BLaER1 treated with 17β-estradiol and CSF1 and Interleukin-3, amounts not matched to agents 10 nM and 100 nM (cell line): ENCODE measurements around the gene SORT1.
"Not testable (repeated sequence)": the region's sequence is repeated elsewhere in the genome, so short reads cannot be mapped to it uniquely, and the experiment has no call there.

ENCODE experiments used
- H3K27ac ChIP-seq, 11 experiments: shearing (Covaris generic); formaldehyde crosslinking; 2 replicates each; pipeline ENCODE4 v1.8.1; 2022
- H3K27me3 ChIP-seq, 11 experiments: shearing (Covaris generic); formaldehyde crosslinking; 2 replicates each; pipeline ENCODE4 v1.8.1; 2022
- H3K36me3 ChIP-seq, 11 experiments: shearing (Covaris generic); formaldehyde crosslinking; 2 replicates each; pipeline ENCODE4 v1.8.1; 2022
- H3K4me1 ChIP-seq, 10 experiments: shearing (Covaris generic); formaldehyde crosslinking; 2 replicates each; pipeline ENCODE4 v1.8.1; 2022
- H3K4me2 ChIP-seq, 11 experiments: shearing (Covaris generic); formaldehyde crosslinking; 2 replicates each; pipeline ENCODE4 v1.8.1; 2022
- H3K4me3 ChIP-seq, 10 experiments: shearing (Covaris generic); formaldehyde crosslinking; 2 replicates each; pipeline ENCODE4 v1.8.1; 2022
- H3K9ac ChIP-seq, 11 experiments: shearing (Covaris generic); formaldehyde crosslinking; 2 replicates each; pipeline ENCODE4 v1.8.1; 2022
- H3K9me3 ChIP-seq, 11 experiments: shearing (Covaris generic); formaldehyde crosslinking; replicated peaks in 1 of 11; 2 replicates each; pipeline ENCODE4 v1.8.1; 2022
- H4K20me1 ChIP-seq, 11 experiments: shearing (Covaris generic); formaldehyde crosslinking; 2 replicates each; pipeline ENCODE4 v1.8.1; 2022
- Cebpa-rat ChIP-seq, 11 experiments: shearing (Covaris generic); IDR thresholded peaks; 2 replicates each; pipeline ENCODE4 v1.8.1; 2022

Gene SORT1

GRCh38 chr1:109290998-109291397 lies 106.7 kb downstream of the SORT1 start:
- Histone ChIP-seq H3K4me2 (peak overlapping the region in 5 of 11 experiments; percentile 16 to 48 (median 43); a peak in 8 of 22 replicates), H3K4me3 (no peak overlapping the region), H3K9me3 (no peaks in the 10 kb centered on the region), H3K27me3 (no peaks in the 10 kb centered on the region), H3K36me3 (no peaks in the 10 kb centered on the region), H4K20me1 (no peaks in the 10 kb centered on the region), H3K9ac (no peak overlapping the region), H3K27ac (peak overlapping the region in 1 of 11 experiments; percentile 3; a peak in 1 of 22 replicates), H3K4me1 (peaks cover 10 to 43% (median 23%) of the 10 kb centered on the region in 10 experiments)
- no peak for TF ChIP-seq Cebpa-rat (IDR thresholded peaks at IDR 0.05)

DNA sequence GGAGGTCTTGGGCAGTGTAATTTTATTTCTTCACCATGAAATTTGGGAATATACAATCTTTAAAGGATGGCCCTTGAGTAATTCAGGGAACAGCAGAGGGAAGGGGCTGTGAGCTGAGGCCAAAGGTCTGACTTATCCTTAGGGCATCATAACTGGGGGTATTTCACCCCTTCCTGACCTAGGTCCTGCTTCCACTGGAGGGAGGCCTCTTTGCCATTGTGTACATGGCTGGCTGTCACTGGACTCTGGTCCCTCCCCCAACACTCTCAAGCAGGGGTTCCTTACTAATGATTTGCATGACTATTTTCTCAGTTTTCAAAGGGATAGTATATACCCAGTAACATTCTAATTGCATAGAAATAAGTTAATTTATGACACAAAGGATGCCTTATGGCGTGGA lies 107.6 kb downstream of the SORT1 start:
- Histone ChIP-seq H3K9ac (no peak overlapping the region), H3K4me3 (no peak overlapping the region), H3K4me1 (peaks cover 9 to 34% (median 16%) of the 10 kb centered on the region in 10 experiments), H4K20me1 (no peaks in the 10 kb centered on the region), H3K4me2 (no peak overlapping the region), H3K27ac (no peak overlapping the region), H3K27me3 (no peaks in the 10 kb centered on the region), H3K9me3 (no peaks in the 10 kb centered on the region), H3K36me3 (no peaks in the 10 kb centered on the region)
- TF ChIP-seq Cebpa-rat (IDR thresholded peaks at IDR 0.05): no peak

DNA sequence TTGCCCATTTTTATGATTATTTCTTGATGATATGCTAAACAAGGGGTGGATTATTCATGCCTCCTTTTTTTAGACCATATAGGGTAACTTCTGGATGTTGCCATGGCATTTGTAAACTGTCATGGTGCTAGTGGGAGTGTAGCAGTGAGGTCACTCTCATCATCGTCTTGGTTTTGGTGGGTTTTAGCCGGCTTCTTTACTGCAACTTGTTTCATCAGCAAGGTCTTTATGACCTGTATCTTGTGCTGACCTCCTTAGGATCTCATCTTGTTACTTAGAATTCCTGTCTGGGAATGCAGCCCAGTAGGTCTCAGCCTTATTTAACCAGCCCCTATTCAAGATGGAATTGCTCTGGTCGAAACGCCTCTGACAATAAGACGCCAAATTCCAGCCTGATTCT lies 111.0 kb downstream of the SORT1 start:
- H4K20me1 ChIP-seq, H3K27ac ChIP-seq, H3K27me3 ChIP-seq, H3K4me3 ChIP-seq, H3K4me2 ChIP-seq, H3K9me3 ChIP-seq, H3K9ac ChIP-seq, H3K36me3 ChIP-seq: not testable (repeated sequence)
- peaks cover 20 to 34% (median 25%) of the 10 kb centered on the region in 10 experiments for H3K4me1 ChIP-seq

- Histone ChIP-seq H3K27me3 (no peaks in the 10 kb centered on the region), H3K36me3 (peaks cover 0 to 25% (median 12%) of the 10 kb centered on the region in 11 experiments; a peak in 14 of 22 replicates)
- TF ChIP-seq Cebpa-rat (IDR thresholded peaks at IDR 0.05): no peak
These were observed 113.7 kb downstream of the SORT1 start for GRCh38 chr1:109283748-109284600.

GRCh38 chr1:109282952-109283747 lies 114.6 kb downstream of the SORT1 start, which contains the start of gene PSRC1:
Gene PSRC1, minus strand, starts transcription at chr1:109283145.
- Histone ChIP-seq H3K27ac (peak within 1 kb of the TSS; percentile 49 to 88 (median 76); a peak in 21 of 22 replicates), H3K36me3 (peaks cover 0 to 28% (median 19%) of the 10 kb centered on the region in 11 experiments; a peak in 16 of 22 replicates), H3K4me3 (peak within 1 kb of the TSS; percentile 61 to 84 (median 71)), H4K20me1 (no peaks in the 10 kb centered on the region), H3K9me3 (no peaks in the 10 kb centered on the region), H3K4me1 (peaks cover 30 to 48% (median 43%) of the 10 kb centered on the region in 10 experiments), H3K9ac (peak within 1 kb of the TSS; percentile 73 to 85 (median 80)), H3K27me3 (no peaks in the 10 kb centered on the region), H3K4me2 (peak within 1 kb of the TSS; percentile 82 to 99 (median 95))
- TF ChIP-seq Cebpa-rat (IDR thresholded peaks at IDR 0.05): no peak

More at GRCh38 chr1:109283748-109284600, 113.7 kb downstream of the SORT1 start:
- Histone ChIP-seq H4K20me1 (no peaks in the 10 kb centered on the region), H3K4me3 (peak overlapping the region; percentile 61 to 84 (median 71)), H3K9me3 (no peaks in the 10 kb centered on the region), H3K4me1 (peaks cover 30 to 48% (median 43%) of the 10 kb centered on the region in 10 experiments), H3K27ac (peak overlapping the region; percentile 49 to 88 (median 76); a peak in 21 of 22 replicates), H3K9ac (peak overlapping the region; percentile 73 to 85 (median 80)), H3K4me2 (peak overlapping the region; percentile 82 to 99 (median 95))

DNA sequence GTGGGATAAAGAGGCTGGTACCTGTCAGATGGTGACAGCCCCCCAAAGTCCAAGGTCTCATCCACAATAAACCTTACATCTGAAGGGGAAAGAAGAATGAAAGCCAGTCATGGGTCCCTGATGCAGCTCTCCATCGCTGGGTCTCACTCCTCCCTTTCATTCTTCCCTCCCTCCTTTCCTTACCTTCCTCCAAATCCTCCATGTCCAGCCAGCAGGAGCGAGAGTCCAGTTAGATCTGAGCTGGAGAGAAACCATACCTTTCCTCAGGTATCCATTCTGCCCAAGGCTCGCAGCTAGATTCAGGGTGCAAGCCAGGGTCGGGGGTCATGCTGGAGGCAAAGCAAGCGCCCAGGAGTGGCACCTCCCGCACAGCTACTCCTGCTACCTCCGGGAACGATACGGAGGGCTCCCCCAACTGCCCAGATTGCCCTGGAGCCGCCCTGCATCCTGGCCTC lies 115.2 kb downstream of the SORT1 start:
- peak overlapping the region; percentile 82 to 99 (median 95) for H3K4me2 ChIP-seq
- H3K4me3 ChIP-seq: peak overlapping the region; percentile 61 to 84 (median 71)
- peaks cover 30 to 54% (median 44%) of the 10 kb centered on the region in 10 experiments for H3K4me1 ChIP-seq
- no peaks in the 10 kb centered on the region for H3K9me3 ChIP-seq
- H3K27ac ChIP-seq: peak overlapping the region in 10 of 11 experiments; percentile 19 to 88 (median 78); a peak in 17 of 22 replicates
- H3K36me3 ChIP-seq: peaks cover 0 to 33% (median 19%) of the 10 kb centered on the region in 11 experiments; a peak in 16 of 22 replicates
- H3K9ac ChIP-seq: peak overlapping the region; percentile 73 to 85 (median 80); a peak in 21 of 22 replicates
- no peaks in the 10 kb centered on the region for H3K27me3 ChIP-seq
- no peaks in the 10 kb centered on the region for H4K20me1 ChIP-seq
- TF ChIP-seq Cebpa-rat (IDR thresholded peaks at IDR 0.05): no peak

- H3K36me3 ChIP-seq: peaks cover 0 to 33% (median 19%) of the 10 kb centered on the region in 11 experiments; a peak in 16 of 22 replicates
- peak in 2 of 11 experiments; percentile 16 to 35; a peak in 1 of 22 replicates for TF ChIP-seq Cebpa-rat (IDR thresholded peaks at IDR 0.05)
- H3K4me1 ChIP-seq: peaks cover 30 to 61% (median 49%) of the 10 kb centered on the region in 10 experiments
- peak overlapping the region; percentile 33 to 88 (median 76); a peak in 19 of 22 replicates for H3K27ac ChIP-seq
- H3K9me3 ChIP-seq: no peaks in the 10 kb centered on the region
- peak overlapping the region; percentile 61 to 84 (median 71) for H3K4me3 ChIP-seq
- no peaks in the 10 kb centered on the region for H4K20me1 ChIP-seq
- peak overlapping the region; percentile 82 to 99 (median 95) for H3K4me2 ChIP-seq
- no peaks in the 10 kb centered on the region for H3K27me3 ChIP-seq
- H3K9ac ChIP-seq: peak overlapping the region; percentile 73 to 85 (median 80); a peak in 20 of 22 replicates
These were observed 115.8 kb downstream of the SORT1 start for GRCh38 chr1:109281680-109282496.

GRCh38 chr1:109280862-109281261 lies 116.9 kb downstream of the SORT1 start:
- peak overlapping the region in 2 of 11 experiments; percentile 12 to 83; a peak in 2 of 22 replicates for H3K9ac ChIP-seq
- H3K9me3 ChIP-seq: no peaks in the 10 kb centered on the region
- H3K4me3 ChIP-seq: peak overlapping the region in 2 of 10 experiments; percentile 75 to 84; a peak in 2 of 20 replicates
- H3K4me1 ChIP-seq: peaks cover 30 to 65% (median 50%) of the 10 kb centered on the region in 10 experiments
- no peaks in the 10 kb centered on the region for H3K27me3 ChIP-seq
- H3K27ac ChIP-seq: peak overlapping the region in 4 of 11 experiments; percentile 52 to 88 (median 76); a peak in 6 of 22 replicates
- TF ChIP-seq Cebpa-rat (IDR thresholded peaks at IDR 0.05): no peak
- no peaks in the 10 kb centered on the region for H4K20me1 ChIP-seq
- peaks cover 0 to 33% (median 19%) of the 10 kb centered on the region in 11 experiments; a peak in 16 of 22 replicates for H3K36me3 ChIP-seq
- H3K4me2 ChIP-seq: peak overlapping the region in 10 of 11 experiments; percentile 5 to 99 (median 94); a peak in 15 of 22 replicates
